GM23248 (cell line): ENCODE results near the gene PTGDR.

ENCODE experiments used
- EZH2 ChIP-seq: fragments of 200-600 bp; sonication (generic); IDR thresholded peaks from 2 replicates; pipeline ENCODE4 v1.6.1; 2018; ENCODE audit warnings: antibody characterized with exemption, mild to moderate bottlenecking; ENCODE audit not compliant: insufficient read depth, poor library complexity, severe bottlenecking
- EZH2phosphoT487 ChIP-seq: fragments of 200-600 bp; sonication (generic); IDR thresholded peaks from 2 replicates; pipeline ENCODE4 v1.6.1; 2018; ENCODE audit warnings: antibody characterized with exemption, moderate library complexity, mild to moderate bottlenecking, low read depth; ENCODE audit not compliant: insufficient read depth

DNA sequence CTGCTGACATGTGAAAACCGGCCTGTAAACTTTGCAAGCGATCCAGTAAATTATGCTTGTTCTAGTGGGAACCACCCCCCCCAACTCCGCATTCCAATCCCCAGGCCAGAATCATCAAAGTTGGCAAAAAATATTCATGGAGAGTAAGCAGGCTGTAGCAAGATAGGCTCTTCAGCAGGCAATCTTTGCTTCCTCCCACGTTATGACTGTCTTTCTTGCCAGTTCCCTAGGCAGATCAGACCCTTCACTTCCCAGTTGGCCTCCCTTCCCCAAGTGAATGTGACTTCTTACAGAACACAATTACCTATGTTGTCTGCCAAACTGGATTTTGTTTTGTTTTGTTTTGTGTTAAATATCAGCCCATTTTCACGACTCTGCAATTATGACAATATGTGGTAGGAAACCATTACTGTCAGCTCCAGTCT is 45.4 kb downstream of the PTGDR start:
- TF ChIP-seq EZH2 (no peak), EZH2phosphoT487 (no peak)
